Endothelial cell (in vitro differentiated cells): ENCODE measurements around the gene KRT76. TPM values are rescaled to one million over a fixed set of nuclear protein-coding genes. Genes with fewer than 3 reads are reported as not detected.

ENCODE experiments used
- DNase-seq: peaks from one replicate; pipeline ENCODE4 v3.0.0; 2021; ENCODE audit warnings: low spot score
- H3K27ac Mint-ChIP-seq: one replicate; pipeline ENCODE4 v1.8.0; 2021; ENCODE audit warnings: mixed read lengths, inconsistent platforms; ENCODE audit not compliant: unreplicated experiment
- H3K27me3 Mint-ChIP-seq: one replicate; pipeline ENCODE4 v1.8.0; 2021; ENCODE audit warnings: mild to moderate bottlenecking, moderate library complexity, mixed read lengths, inconsistent platforms; ENCODE audit not compliant: unreplicated experiment
- H3K36me3 Mint-ChIP-seq: one replicate; pipeline ENCODE4 v1.8.0; 2021; ENCODE audit warnings: mild to moderate bottlenecking, low read depth, mixed read lengths, inconsistent platforms; ENCODE audit not compliant: unreplicated experiment
- H3K4me1 Mint-ChIP-seq: one replicate; pipeline ENCODE4 v1.8.0; 2021; ENCODE audit warnings: mild to moderate bottlenecking, mixed read lengths, inconsistent platforms; ENCODE audit not compliant: unreplicated experiment
- H3K4me3 Mint-ChIP-seq: one replicate; pipeline ENCODE4 v1.8.0; 2021; ENCODE audit warnings: mild to moderate bottlenecking, mixed read lengths, inconsistent platforms; ENCODE audit not compliant: unreplicated experiment
- H3K9me3 Mint-ChIP-seq: one replicate; pipeline ENCODE4 v1.8.0; 2021; ENCODE audit warnings: mixed read lengths, inconsistent platforms; ENCODE audit not compliant: unreplicated experiment
- CTCF ChIP-seq: fragments of 200-600 bp; sonication (generic); IDR thresholded peaks from one replicate; pipeline ENCODE4 v1.5.0; 2021; ENCODE audit warnings: antibody characterized with exemption; ENCODE audit not compliant: unreplicated experiment
- total RNA-seq: library from RNA; stranded (reverse); fragmentation: NEBNext Ultra II Directional; extraction: Animal tissue kit (Norgen Biotek cat#: 25700); gene quantifications from one replicate; pipeline ENCODE4 v1.2.1, GENCODE V29; 2021; ENCODE audit not compliant: unreplicated experiment

KRT76 gene
- total RNA-seq, 1 donor from 2014 or later: not detected

DNA sequence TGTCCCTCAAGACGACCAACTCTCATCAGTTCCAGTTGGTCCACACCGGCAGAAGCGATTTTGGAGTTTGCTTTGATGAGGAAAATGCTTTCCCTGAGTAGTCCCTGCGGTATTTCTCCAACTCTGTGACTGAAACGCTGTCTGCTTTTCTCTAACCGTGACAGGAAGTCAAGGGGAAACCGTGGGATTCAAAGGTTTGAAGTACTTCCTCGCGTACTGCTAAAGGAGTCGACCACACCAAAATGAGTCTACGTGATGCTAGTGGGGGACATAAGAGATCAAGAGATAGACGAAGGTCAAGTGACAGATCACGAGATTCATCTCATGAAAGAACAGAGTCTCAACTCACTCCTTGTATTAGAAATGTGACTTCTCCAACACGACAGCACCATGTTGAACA lies 28.6 kb downstream of the KRT76 start:
- peaks cover 3% of the 10 kb centered on the region for H3K4me1 Mint-ChIP-seq
- no peaks in the 10 kb centered on the region for H3K36me3 Mint-ChIP-seq
- no peak overlapping the region for H3K4me3 Mint-ChIP-seq
- no peak for TF ChIP-seq CTCF
- peaks cover 5% of the 10 kb centered on the region for H3K27me3 Mint-ChIP-seq
- H3K9me3 Mint-ChIP-seq: no peaks in the 10 kb centered on the region
- no peak for DNase-seq
- no peak overlapping the region for H3K27ac Mint-ChIP-seq

DNA sequence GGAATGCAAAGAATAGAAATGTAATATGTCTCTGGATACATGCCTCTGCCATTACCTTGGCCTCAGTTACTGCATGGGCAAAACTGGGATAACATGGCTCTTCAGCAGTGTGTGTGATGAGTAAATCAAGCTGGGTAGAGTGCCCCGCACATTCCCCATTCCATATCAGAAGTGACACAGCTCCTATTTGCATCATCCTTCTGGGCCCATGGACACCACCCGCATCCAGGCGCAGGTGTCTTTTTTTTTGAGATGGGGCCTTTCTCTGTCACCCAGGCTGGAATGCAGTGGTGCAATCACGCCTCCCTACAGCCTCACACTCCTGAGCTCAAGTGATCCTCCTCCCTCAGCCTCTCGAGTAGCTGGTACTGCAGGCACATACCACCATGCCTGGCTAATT lies 31.6 kb downstream of the KRT76 start:
- Mint-ChIP-seq H3K4me1 (no peaks in the 10 kb centered on the region), H3K4me3 (no peak overlapping the region), H3K27me3 (peaks cover 2% of the 10 kb centered on the region), H3K27ac (no peak overlapping the region), H3K9me3 (no peaks in the 10 kb centered on the region), H3K36me3 (no peaks in the 10 kb centered on the region)
- no peak for DNase-seq
- TF ChIP-seq CTCF: no peak

GRCh38 chr12:52744493-52745156 lies 32.5 kb downstream of the KRT76 start:
- Mint-ChIP-seq H3K36me3 (no peaks in the 10 kb centered on the region), H3K9me3 (no peaks in the 10 kb centered on the region), H3K4me1 (no peaks in the 10 kb centered on the region), H3K4me3 (no peak overlapping the region), H3K27ac (no peak overlapping the region), H3K27me3 (peaks cover 2% of the 10 kb centered on the region)
- no peak for DNase-seq
- no peak for TF ChIP-seq CTCF

DNA sequence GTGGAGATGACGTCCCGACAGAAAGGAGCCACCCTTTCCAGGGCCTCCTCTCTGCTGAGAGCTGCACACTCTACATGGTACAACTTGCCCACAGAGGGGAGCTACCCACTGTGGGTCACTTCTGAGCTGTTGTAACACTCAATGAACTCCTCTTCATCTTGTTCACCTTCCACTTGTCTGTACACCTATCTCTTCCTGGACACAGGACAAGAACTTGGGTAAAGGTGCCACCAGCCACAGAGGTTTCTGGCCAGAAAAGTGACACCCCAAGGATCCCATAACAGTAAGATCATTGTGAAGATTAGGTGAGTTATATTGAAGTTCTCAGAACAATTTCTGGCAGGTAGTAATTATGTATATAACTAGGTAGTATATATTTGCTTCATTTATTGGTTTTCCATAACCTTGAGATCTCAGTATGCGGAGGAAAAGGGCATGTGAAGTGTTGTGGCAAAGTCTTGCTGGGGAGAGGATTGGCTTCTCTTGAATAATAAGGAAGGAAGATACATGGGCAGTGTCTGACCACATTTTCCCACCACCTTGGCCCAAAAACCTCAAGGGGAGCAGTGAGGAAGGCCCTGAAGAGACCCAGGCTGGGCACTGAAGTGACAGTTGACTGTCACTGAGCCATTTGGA lies 34.2 kb downstream of the KRT76 start:
- H3K27ac Mint-ChIP-seq: no peak overlapping the region
- no peak overlapping the region for H3K4me3 Mint-ChIP-seq
- no peaks in the 10 kb centered on the region for H3K36me3 Mint-ChIP-seq
- peaks cover 2% of the 10 kb centered on the region for H3K27me3 Mint-ChIP-seq
- no peaks in the 10 kb centered on the region for H3K9me3 Mint-ChIP-seq
- no peaks in the 10 kb centered on the region for H3K4me1 Mint-ChIP-seq
- no peak for TF ChIP-seq CTCF
- DNase-seq: no peak

- no peak for DNase-seq
- Mint-ChIP-seq H3K4me3 (no peak overlapping the region), H3K27me3 (peaks cover 2% of the 10 kb centered on the region), H3K4me1 (no peaks in the 10 kb centered on the region), H3K9me3 (no peaks in the 10 kb centered on the region), H3K36me3 (no peaks in the 10 kb centered on the region), H3K27ac (no peak overlapping the region)
- TF ChIP-seq CTCF: no peak
These were observed 35.0 kb downstream of the KRT76 start for GRCh38 chr12:52742196-52742580.
